Stomach (tissue), 9 donors: ENCODE results near the gene FHL2. TPM values are rescaled to one million over a fixed set of nuclear protein-coding genes. Genes with fewer than 3 reads are reported as not detected.

Experiments used
- DNase-seq, 2 donors: peaks; one replicate each; pipeline versions ENCODE4 v3.0.0 to v3.0.0-alpha.2; 2013 to 2019
- H3K27ac ChIP-seq, 5 donors: fragments of 200-600 bp in 4 of 5; sonication (generic) in 4 of 5; one replicate each; pipeline ENCODE4 v1.5.1; 2013 to 2019; ENCODE audit warnings: mild to moderate bottlenecking in 1 of 5, moderate library complexity in 1 of 5
- H3K27me3 ChIP-seq, 3 donors: fragments of 200-600 bp; sonication (generic); one replicate each; pipeline ENCODE4 v1.5.1; 2017 to 2019; ENCODE audit warnings: mixed run types in 1 of 3
- H3K36me3 ChIP-seq, 4 donors: fragments of 200-600 bp; sonication (generic); 1 replicate in 3 of 4; 2 replicates in 1 of 4; pipeline ENCODE4 v1.5.1; 2016 to 2019
- H3K4me1 ChIP-seq, 4 donors: fragments of 200-600 bp; sonication (generic); one replicate each; pipeline ENCODE4 v1.5.1; 2016 to 2019
- H3K4me3 ChIP-seq, 4 donors: fragments of 200-600 bp; sonication (generic) in 3 of 4; one replicate each; pipeline ENCODE4 v1.5.1; 2016 to 2019; ENCODE audit warnings: mild to moderate bottlenecking in 1 of 4
- H3K9me3 ChIP-seq, 4 donors: fragments of 200-600 bp; sonication (generic); one replicate each; pipeline ENCODE4 v1.5.1; 2016 to 2019
- CTCF ChIP-seq, 7 experiments: fragments of 450-650 bp in 4 of 7; fragments of 200-600 bp in 3 of 7; sonication (generic) in 3 of 7; IDR thresholded peaks; one replicate each; pipeline ENCODE4 v1.5.1; 2016 to 2019; ENCODE audit warnings: antibody characterized with exemption in 7 of 7, control low read depth in 2 of 7, mild to moderate bottlenecking in 1 of 7
- EP300 ChIP-seq: sonication (generic); formaldehyde crosslinking; IDR thresholded peaks from one replicate; pipeline ENCODE4 v1.6.1; 2017; ENCODE audit warnings: antibody characterized with exemption
- POLR2A ChIP-seq, 4 donors: fragments of 450-650 bp; IDR thresholded peaks; one replicate each; pipeline ENCODE4 v1.6.1; 2016; ENCODE audit warnings: antibody characterized with exemption in 4 of 4, control low read depth in 2 of 4, mild to moderate bottlenecking in 1 of 4, moderate library complexity in 1 of 4
- POLR2AphosphoS5 ChIP-seq, 3 donors: sonication (generic); formaldehyde crosslinking; IDR thresholded peaks; one replicate each; pipeline ENCODE4 v1.6.1; 2016; ENCODE audit warnings: antibody characterized with exemption in 3 of 3
- WGBS, 5 donors: extraction: QIAGEN DNeasy Blood & Tissue Kit in 3 of 5; methylation state at CpG; one replicate each; pipeline versions ENCODE4 v1.1.5 to v1.1.7; 2013 to 2018; 5-methylcytosine and 5-hydroxymethylcytosine counted together
- intact Hi-C: fragments of 100-400 bp; cut with DNase I; formaldehyde crosslinking; loops from one replicate; pipeline ENCODE4 v1.15.1; 2023; ENCODE audit warnings: low total_unique reads
- polyA plus RNA-seq, 3 donors: library from polyadenylated mRNA; stranded (reverse); fragments of 200-250 nt; gene quantifications; one replicate each; pipeline ENCODE4 v1.2.3, GENCODE V29; 2013
- total RNA-seq, 5 donors: library from RNA; depleted of rRNA; stranded (reverse); fragments of >200 nt; gene quantifications; one replicate each; pipeline versions ENCODE4 v1.1.0 to v1.2.3, GENCODE V29; 2014 to 2016
- donor health status: healthy with polysubstance abuse.
- donor health status: Bipolar disorder and iron deficiency.
- donor health status: healthy.

The FHL2 gene
- total and polyA plus RNA-seq, 8 donors, result 42.3 to 240 (median 61.9) TPM

GRCh38 chr2:105412584-105412983 lies 13.7 kb upstream of the FHL2 start:
- Histone ChIP-seq H3K4me1 (peaks cover 6 to 23% (median 15%) of the 10 kb centered on the region in 4 donors), H3K9me3 (no peaks in the 10 kb centered on the region), H3K27ac (peak overlapping the region in 1 of 5 donors; percentile 38), H3K36me3 (no peaks in the 10 kb centered on the region), H3K27me3 (no peaks in the 10 kb centered on the region), H3K4me3 (no peak overlapping the region)
- 80 to 89% (median 87%) methylated on average over 11 of the region's 11 CpGs for WGBS, 5 donors
- TF ChIP-seq POLR2AphosphoS5 (IDR thresholded peaks at IDR 0.05), result no peak
- TF ChIP-seq EP300, result no peak
- no peak for TF ChIP-seq CTCF (IDR thresholded peaks at IDR 0.05)
- TF ChIP-seq POLR2A (IDR thresholded peaks at IDR 0.05), result no peak
- intact Hi-C loops, result no loop called here
- DNase-seq, result no peak

- TF ChIP-seq POLR2A (IDR thresholded peaks at IDR 0.05), result no peak
- peak in 1 of 3 donors; percentile 9 for TF ChIP-seq POLR2AphosphoS5 (IDR thresholded peaks at IDR 0.05)
- no peak for TF ChIP-seq EP300
- TF ChIP-seq CTCF (IDR thresholded peaks at IDR 0.05), result no peak
- intact Hi-C loops, result no loop called here
- H3K36me3 ChIP-seq, result no peaks in the 10 kb centered on the region
- 74 to 86% (median 80%) methylated on average over 6 of the region's 6 CpGs for WGBS, 5 donors
- DNase-seq, result no peak
- H3K4me1 ChIP-seq, result peaks cover 6 to 23% (median 15%) of the 10 kb centered on the region in 4 donors
- no peaks in the 10 kb centered on the region for H3K27me3 ChIP-seq
- H3K9me3 ChIP-seq, result no peaks in the 10 kb centered on the region
- H3K4me3 ChIP-seq, result no peak overlapping the region
- H3K27ac ChIP-seq, result peak overlapping the region in 3 of 5 donors; percentile 5 to 38 (median 10)
Measured at GRCh38 chr2:105411720-105412407, 13.0 kb upstream of the FHL2 start.

- no peaks in the 10 kb centered on the region for H3K27me3 ChIP-seq
- no peaks in the 10 kb centered on the region for H3K9me3 ChIP-seq
- no peak for DNase-seq
- H3K36me3 ChIP-seq, result no peaks in the 10 kb centered on the region
- 11 to 30% (median 27%) methylated on average over 4 of the region's 4 CpGs for WGBS, 5 donors
- peaks cover 6 to 23% (median 15%) of the 10 kb centered on the region in 4 donors for H3K4me1 ChIP-seq
- H3K4me3 ChIP-seq, result no peak overlapping the region
- no peak for TF ChIP-seq CTCF (IDR thresholded peaks at IDR 0.05)
- no peak for TF ChIP-seq POLR2A (IDR thresholded peaks at IDR 0.05)
- TF ChIP-seq EP300, result no peak
- no peak for TF ChIP-seq POLR2AphosphoS5 (IDR thresholded peaks at IDR 0.05)
- peak overlapping the region in 2 of 5 donors; percentile 52 to 70 for H3K27ac ChIP-seq
- intact Hi-C loops, result no loop called here
Measured at GRCh38 chr2:105410554-105410953, 11.7 kb upstream of the FHL2 start.

GRCh38 chr2:105409717-105410116 lies 10.9 kb upstream of the FHL2 start:
- H3K27me3 ChIP-seq, result no peaks in the 10 kb centered on the region
- H3K9me3 ChIP-seq, result no peaks in the 10 kb centered on the region
- TF ChIP-seq POLR2AphosphoS5 (IDR thresholded peaks at IDR 0.05), result peak; percentile 45 to 82 (median 79)
- no peak for TF ChIP-seq CTCF (IDR thresholded peaks at IDR 0.05)
- peaks cover 6 to 23% (median 15%) of the 10 kb centered on the region in 4 donors for H3K4me1 ChIP-seq
- intact Hi-C loops, result no loop called here
- 23 to 34% (median 28%) methylated on average over 6 of the region's 6 CpGs for WGBS, 5 donors
- no peak overlapping the region for H3K4me3 ChIP-seq
- H3K36me3 ChIP-seq, result no peaks in the 10 kb centered on the region
- H3K27ac ChIP-seq, result peak overlapping the region in 3 of 5 donors; percentile 16 to 70 (median 52)
- peak; percentile 74 to 83 for DNase-seq
